Fibroblast of mammary gland (primary cell): Measurements from ENCODE around the gene RPL13A.
A peak's percentile ranks its signal among the peaks of the same experiment; 100 is the strongest.

Source experiments
- DNase-seq: peaks from one replicate; pipeline ENCODE4 v3.0.0-alpha.2; 2010; ENCODE audit warnings: low read depth
- H3K4me3 ChIP-seq: 2 replicates; pipeline ENCODE4 v1.5.1; 2011; ENCODE audit warnings: low read depth, mild to moderate bottlenecking, low read length, moderate library complexity; ENCODE audit not compliant: control insufficient read depth
- TF ChIP-seq, protein P1 (sequence below): conservative IDR thresholded peaks from 2 replicates; pipeline ENCODE4 v1.5.1; 2011; ENCODE audit warnings: low read depth, low read length, inconsistent platforms; ENCODE audit not compliant: control insufficient read depth, insufficient read depth

The RPL13A gene

DNA sequence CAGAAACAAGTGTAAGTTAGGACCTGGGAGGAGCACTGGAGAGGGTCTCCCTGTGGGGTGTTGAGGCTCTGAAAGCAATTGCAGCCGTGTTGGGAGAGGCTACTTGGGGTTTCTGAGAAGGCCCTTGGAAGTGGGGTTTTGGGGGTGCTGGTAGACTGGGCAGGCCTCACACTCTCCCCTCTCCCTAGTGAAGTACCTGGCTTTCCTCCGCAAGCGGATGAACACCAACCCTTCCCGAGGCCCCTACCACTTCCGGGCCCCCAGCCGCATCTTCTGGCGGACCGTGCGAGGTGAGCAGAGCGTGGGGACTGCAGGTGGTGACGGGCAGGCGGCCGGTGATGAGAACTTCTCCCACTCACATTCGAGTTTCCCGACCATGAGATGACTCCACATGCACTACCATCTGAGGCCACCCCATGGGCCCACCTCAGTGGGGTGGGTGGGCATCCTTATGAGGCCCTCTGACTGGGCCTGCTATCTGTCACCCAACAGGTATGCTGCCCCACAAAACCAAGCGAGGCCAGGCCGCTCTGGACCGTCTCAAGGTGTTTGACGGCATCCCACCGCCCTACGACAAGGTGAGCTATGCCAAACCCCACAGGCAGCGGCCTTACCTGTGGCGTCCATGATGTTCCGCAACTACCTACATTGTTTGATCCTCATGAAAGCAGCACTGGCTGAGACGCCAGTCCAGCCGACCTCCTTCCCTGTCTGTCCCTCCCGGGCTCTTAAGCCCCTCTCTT lies 3.0 kb downstream of the RPL13A start:
- no peak for DNase-seq
- TF ChIP-seq, protein P1, sequence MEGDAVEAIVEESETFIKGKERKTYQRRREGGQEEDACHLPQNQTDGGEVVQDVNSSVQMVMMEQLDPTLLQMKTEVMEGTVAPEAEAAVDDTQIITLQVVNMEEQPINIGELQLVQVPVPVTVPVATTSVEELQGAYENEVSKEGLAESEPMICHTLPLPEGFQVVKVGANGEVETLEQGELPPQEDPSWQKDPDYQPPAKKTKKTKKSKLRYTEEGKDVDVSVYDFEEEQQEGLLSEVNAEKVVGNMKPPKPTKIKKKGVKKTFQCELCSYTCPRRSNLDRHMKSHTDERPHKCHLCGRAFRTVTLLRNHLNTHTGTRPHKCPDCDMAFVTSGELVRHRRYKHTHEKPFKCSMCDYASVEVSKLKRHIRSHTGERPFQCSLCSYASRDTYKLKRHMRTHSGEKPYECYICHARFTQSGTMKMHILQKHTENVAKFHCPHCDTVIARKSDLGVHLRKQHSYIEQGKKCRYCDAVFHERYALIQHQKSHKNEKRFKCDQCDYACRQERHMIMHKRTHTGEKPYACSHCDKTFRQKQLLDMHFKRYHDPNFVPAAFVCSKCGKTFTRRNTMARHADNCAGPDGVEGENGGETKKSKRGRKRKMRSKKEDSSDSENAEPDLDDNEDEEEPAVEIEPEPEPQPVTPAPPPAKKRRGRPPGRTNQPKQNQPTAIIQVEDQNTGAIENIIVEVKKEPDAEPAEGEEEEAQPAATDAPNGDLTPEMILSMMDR = no peak
- peak overlapping the region; percentile 100 for H3K4me3 ChIP-seq

- DNase-seq = no peak
- TF ChIP-seq, protein P1 = no peak
- H3K4me3 ChIP-seq = no peak overlapping the region
These were observed 3.8 kb downstream of the RPL13A start for GRCh38 chr19:49491030-49491803.

DNA sequence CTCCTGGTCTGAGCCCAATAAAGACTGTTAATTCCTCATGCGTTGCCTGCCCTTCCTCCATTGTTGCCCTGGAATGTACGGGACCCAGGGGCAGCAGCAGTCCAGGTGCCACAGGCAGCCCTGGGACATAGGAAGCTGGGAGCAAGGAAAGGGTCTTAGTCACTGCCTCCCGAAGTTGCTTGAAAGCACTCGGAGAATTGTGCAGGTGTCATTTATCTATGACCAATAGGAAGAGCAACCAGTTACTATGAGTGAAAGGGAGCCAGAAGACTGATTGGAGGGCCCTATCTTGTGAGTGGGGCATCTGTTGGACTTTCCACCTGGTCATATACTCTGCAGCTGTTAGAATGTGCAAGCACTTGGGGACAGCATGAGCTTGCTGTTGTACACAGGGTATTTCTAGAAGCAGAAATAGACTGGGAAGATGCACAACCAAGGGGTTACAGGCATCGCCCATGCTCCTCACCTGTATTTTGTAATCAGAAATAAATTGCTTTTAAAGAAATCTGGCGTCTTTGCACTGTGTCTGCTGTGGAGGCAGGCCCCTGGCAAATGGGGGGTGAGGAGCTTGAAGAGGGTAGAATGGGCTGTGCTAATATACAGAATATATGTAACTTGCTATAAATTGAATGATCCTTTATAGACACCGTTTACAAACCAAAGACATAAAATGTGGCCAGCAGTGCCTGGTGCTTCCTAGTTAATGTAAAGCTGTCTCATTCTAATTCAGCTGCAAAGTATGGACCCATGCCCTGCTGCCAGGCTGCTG lies 4.6 kb downstream of the RPL13A start:
- H3K4me3 ChIP-seq = no peak overlapping the region
- TF ChIP-seq, protein P1 = no peak
- DNase-seq = no peak

DNA sequence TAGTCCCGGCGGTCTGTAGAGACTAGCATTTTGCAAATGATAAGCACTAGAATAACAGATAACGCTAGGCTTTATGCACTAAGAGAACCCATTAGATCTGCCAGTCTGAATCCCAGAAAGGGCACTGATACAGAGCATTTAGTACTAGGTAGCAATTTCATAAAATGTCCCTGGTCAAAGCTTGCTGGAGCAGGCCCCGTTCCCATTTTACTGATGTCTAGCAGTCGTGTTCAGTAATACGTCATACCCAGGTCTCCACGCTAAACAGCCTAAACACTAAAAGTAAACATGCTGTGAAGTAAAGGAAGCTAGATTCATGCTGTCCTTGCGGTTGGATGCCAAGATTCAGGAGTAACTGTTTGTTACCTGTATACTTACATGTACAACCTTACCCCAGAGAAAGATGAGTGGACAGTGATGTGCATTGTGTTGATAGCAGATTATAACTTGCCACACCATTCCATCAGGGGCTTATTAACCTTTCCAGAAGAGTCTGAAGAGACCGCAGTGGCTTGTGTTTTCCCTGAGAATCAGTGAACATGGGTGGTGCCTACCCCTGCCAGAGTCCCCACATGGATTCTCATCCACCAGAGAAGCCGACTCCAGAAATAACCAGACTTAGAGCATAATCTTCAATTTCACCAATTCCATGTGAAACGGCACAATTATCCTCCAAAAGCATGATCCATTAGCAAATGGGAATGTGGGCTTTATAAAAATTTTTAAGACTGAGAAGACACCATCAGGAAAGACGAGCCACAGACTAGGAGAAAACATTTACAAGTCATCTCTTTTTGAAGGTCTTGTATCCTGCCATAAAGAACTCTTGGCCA lies 5.4 kb downstream of the RPL13A start:
- peak; percentile 65 for DNase-seq

DNA sequence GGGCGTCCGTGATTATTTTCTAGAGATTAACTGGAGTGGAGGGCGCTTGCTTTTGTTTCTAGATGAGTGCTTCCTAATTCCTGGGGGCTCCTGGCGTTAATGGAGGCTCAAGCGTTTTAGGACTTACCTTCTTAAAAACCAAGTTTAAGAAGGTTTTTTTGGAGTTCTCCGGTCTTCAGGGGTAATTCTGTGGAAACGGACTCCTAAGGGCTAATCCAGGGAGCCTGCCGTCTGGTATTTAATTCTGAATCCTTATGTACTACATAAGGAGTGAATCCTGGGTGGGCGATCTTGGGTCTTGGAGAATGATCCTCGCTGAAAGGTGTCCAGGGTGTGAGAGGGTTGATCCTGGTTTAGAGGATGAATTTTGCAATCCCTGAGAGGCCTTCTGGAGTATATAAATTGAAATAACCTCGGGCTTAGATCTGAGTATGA lies 9.2 kb downstream of the RPL13A start:
- TF ChIP-seq, protein P1 = no peak
- peak overlapping the region; percentile 100 for H3K4me3 ChIP-seq
- no peak for DNase-seq

More for the DNA sequence above, 5.4 kb downstream of the RPL13A start:
- TF ChIP-seq, protein P1 = no peak
- H3K4me3 ChIP-seq = no peak overlapping the region
